ENCODE results near the gene CCDC9B.
A peak's percentile ranks its signal among the peaks of the same experiment; 100 is the strongest.

Gene CCDC9B

GRCh38 chr15:40285554-40286011, 55.2 kb downstream of the CCDC9B start:
- no peak for DNase-seq

DNA sequence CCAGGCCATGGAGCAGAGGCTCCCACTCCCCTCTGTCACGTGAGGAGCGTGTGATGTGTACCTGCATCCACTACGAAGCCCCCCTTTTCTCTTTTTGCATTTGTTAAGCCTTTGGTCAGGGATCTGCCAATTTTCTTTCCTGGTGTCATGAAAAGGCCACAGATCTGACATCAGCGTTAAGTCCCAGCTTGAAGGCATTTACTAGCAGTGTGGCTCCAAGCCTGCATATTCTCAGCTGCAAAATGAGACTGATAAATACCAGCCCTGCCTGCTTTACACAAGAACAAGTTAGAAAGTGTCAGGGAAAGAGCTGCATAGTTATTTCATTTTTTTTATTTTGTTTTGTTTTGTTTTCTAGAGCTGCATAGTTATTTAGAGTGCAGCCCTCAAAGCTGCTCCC, 55.6 kb downstream of the CCDC9B start:
- DNase-seq: no peak

DNA sequence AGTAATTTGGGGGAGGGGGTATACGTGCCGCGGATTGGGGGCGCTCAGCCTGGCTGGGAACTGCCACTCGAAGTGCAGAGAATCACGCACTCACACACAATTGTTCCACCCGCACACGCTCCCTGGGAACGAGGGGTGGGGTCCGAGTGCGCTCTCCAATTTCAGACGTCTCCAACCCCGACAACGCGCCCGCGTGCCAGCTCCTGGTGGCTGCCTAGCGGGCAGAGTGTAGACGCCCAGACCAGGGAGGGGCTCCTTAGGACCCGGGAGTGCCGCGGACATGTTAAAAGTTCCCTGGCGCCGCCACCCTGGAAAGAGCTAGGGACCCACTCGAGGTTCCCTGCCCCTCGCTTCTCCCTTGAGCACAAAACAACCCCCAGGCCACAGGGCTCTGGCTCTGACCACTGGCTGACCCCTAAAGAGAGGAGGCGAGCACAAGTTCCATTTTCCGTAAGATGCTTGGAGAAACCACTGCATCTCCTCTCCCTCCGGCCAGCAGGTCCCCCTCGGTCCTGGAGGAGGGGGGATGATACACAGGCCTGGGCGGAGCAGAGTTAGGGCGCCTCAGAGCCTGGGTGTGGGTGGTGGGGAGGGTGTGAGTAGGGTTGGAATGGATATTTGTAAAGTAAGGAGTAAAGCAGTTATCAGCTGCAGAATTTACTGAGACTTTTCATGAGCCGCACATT, 57.0 kb downstream of the CCDC9B start:
- no peak for DNase-seq

DNA sequence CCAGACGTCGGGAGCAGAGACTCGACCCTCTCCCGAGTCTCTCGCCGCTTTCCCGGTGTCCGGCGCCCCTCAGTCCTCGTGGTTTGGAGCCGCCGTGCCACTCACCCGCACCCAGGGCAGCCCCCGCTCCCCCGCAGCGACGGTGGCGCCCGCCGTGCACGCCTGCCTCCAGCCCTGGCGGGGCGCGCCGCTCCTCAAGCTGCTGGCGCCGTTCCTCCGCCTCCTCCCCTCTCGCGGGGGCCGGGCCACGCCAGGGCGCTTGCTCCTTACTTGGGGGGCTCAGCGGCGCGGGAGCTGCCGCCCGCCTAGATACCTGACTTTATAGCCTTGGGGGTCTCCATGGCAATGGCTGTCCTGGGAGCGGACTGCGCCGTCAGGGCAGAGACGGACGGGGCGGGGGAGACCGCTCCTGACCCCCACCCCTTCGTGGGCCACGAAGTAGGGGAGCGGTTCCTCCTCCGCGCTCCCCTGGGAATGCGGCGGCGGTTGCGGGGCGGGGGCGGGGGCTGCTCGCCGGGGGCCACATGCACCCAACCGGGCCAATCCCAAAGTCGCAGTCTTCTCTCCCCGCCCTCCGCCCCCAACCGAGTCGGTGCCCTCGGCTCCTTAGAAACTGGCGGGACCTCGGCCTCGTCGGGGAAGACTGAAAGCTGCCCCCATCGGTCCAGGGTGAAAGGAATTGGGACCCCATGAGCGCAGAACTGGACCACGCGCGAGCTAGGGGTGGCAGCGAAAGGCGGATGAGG, 57.7 kb downstream of the CCDC9B start, which contains the start of gene ANKRD63:
TSS of gene ANKRD63 (minus strand) at position 196 of the 746 bp plus-strand sequence. CDS start 478 bp downstream, outside the sequence.
- DNase-seq: peak; percentile 23 to 43

DNA sequence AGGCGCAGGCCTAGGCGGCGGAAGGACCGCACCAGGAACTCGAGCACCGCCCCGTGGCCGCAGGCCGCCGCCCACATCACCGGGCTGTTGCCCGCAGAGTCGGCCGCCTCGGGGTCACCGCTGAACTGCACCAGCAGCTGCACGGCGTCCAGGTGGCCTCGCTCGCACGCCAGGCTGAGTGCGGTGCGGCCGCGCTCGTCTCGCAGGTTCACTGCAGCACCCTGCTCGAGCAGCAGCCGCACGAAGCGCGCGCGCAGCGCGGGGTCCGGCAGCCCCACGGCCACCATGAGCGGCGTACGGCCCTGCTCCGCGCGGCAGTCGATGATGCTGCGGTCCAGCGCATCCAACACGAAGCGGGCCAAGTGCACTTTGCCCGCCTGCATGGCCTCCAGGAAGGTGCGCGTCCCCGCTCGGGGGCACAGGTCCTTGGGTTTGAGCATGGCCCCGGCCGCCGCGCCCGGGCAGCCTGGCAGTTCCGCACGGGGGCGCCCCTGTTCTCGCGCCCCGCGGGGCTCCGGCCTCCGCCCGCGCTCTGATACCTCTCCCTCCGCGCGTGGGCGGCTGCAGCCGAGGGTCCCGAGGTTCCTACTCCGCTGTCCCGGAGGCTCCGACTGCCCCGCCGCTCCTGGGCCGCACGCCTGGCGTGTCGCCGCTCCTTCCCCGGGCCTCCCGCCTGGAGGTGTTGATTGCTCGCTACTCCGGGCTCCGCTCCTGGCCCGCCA, 58.4 kb downstream of the CCDC9B start:
- DNase-seq: peak; percentile 40

DNA sequence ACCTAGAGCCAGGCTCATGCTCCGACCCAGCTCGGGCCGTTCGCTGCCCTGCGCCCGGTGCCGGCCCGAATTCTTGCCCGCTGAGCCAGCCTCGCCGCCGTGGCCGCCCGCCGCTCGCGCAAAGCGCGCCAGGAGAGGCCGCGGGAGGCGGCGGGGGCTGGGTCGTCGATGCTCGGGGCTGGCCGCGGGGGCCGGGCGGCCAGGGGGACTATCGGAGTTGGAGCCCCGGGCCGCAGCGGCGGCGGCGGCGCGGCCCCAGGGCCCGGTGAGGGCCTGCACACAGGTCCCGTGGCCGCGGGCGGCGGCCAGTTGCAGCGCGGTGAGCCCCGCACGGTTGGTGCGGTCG, 59.0 kb downstream of the CCDC9B start:
- no peak for DNase-seq

Measured in activated CD4-positive, alpha-beta T cell treated with anti-CD3 and anti-CD28 coated beads for 4 hours (primary cell).